GM23338 (cell line): Measurements from ENCODE around the gene TMEM128. TPM values are rescaled to one million over a fixed set of nuclear protein-coding genes. Genes with fewer than 3 reads are reported as not detected.

Experiments used
- ATAC-seq: fragments of 200-7000 bp; cut with Tn5 transposase; 3 replicates; pipeline ENCODE4 v1.9.1; 2020
- DNase-seq: peaks from one replicate; pipeline ENCODE4 v3.0.0-alpha.2; 2015; ENCODE audit warnings: low spot score
- H2AFZ ChIP-seq: fragments of 200-600 bp; sonication (generic); 2 replicates; pipeline ENCODE4 v1.8.0; 2016; ENCODE audit warnings: antibody characterized with exemption, mild to moderate bottlenecking, moderate library complexity
- H3F3A ChIP-seq: fragments of 200-600 bp; sonication (generic); replicated peaks from 2 replicates; pipeline ENCODE4 v1.8.0; 2017; ENCODE audit warnings: antibody characterized with exemption, mixed run types, low read depth
- H3K27ac ChIP-seq: fragments of 200-600 bp; sonication (generic); 2 replicates; pipeline ENCODE4 v1.6.1; 2016; ENCODE audit warnings: low read depth
- H3K27me3 ChIP-seq: fragments of 200-600 bp; sonication (generic); 2 replicates; pipeline ENCODE4 v1.8.0; 2016; ENCODE audit warnings: mild to moderate bottlenecking, mixed run types, moderate library complexity; ENCODE audit not compliant: insufficient read depth
- H3K36me3 ChIP-seq: fragments of 200-600 bp; sonication (generic); 2 replicates; pipeline ENCODE4 v1.8.0; 2016; ENCODE audit warnings: mild to moderate bottlenecking; ENCODE audit not compliant: insufficient read depth
- H3K4me1 ChIP-seq: fragments of 200-600 bp; sonication (generic); 2 replicates; pipeline ENCODE4 v1.8.0; 2016; ENCODE audit warnings: mild to moderate bottlenecking, moderate library complexity; ENCODE audit not compliant: insufficient read depth
- H3K4me2 ChIP-seq: fragments of 200-600 bp; sonication (generic); 2 replicates; pipeline ENCODE4 v1.7.1; 2017; ENCODE audit warnings: mixed run types
- H3K4me3 ChIP-seq: fragments of 200-600 bp; sonication (generic); 2 replicates; pipeline ENCODE4 v1.6.1; 2016; ENCODE audit warnings: mixed run types
- H3K79me2 ChIP-seq: fragments of 200-600 bp; sonication (generic); replicated peaks from 2 replicates; pipeline ENCODE4 v1.8.0; 2017; ENCODE audit warnings: mild to moderate bottlenecking; ENCODE audit not compliant: insufficient read depth
- H3K9me2 ChIP-seq: fragments of 200-600 bp; sonication (generic); 2 replicates; pipeline ENCODE4 v1.8.0; 2017; ENCODE audit not compliant: insufficient read depth
- H4K20me1 ChIP-seq: fragments of 200-600 bp; sonication (generic); replicated peaks from 2 replicates; pipeline ENCODE4 v1.8.0; 2017; ENCODE audit warnings: mild to moderate bottlenecking; ENCODE audit not compliant: insufficient read depth
- H3K27ac Mint-ChIP-seq: 2 replicates; pipeline ENCODE4 v1.8.0; 2020; ENCODE audit warnings: inconsistent platforms, mild to moderate bottlenecking, moderate library complexity, mixed read lengths
- H3K27me3 Mint-ChIP-seq: 3 replicates; pipeline ENCODE4 v1.8.0; 2022; ENCODE audit warnings: low read depth, mild to moderate bottlenecking, moderate library complexity, mixed read lengths, inconsistent platforms; ENCODE audit not compliant: insufficient read depth, poor library complexity
- H3K36me3 Mint-ChIP-seq: 3 replicates; pipeline ENCODE4 v1.8.0; 2021; ENCODE audit warnings: low read depth, mild to moderate bottlenecking, inconsistent platforms, moderate library complexity, mixed read lengths
- H3K4me1 Mint-ChIP-seq: 3 replicates; pipeline ENCODE4 v1.8.0; 2020; ENCODE audit warnings: mild to moderate bottlenecking, inconsistent platforms, mixed read lengths
- H3K4me3 Mint-ChIP-seq: 3 replicates; pipeline ENCODE4 v1.8.0; 2021; ENCODE audit warnings: moderate library complexity, mild to moderate bottlenecking, inconsistent platforms, mixed read lengths
- H3K9me3 Mint-ChIP-seq: 3 replicates; pipeline ENCODE4 v1.8.0; 2020; ENCODE audit warnings: moderate library complexity, mild to moderate bottlenecking, inconsistent platforms, mixed read lengths
- CREB1 ChIP-seq: fragments of 250-450 bp; sonication (Bioruptor Pico); IDR thresholded peaks from 2 replicates; pipeline ENCODE4 v1.5.0; 2020; ENCODE audit warnings: low read depth, mild to moderate bottlenecking, moderate library complexity
- EZH2 ChIP-seq: fragments of 200-600 bp; sonication (generic); IDR thresholded peaks from one replicate; pipeline ENCODE4 v1.8.0; 2017; ENCODE audit warnings: antibody characterized with exemption, mild to moderate bottlenecking, low read depth; ENCODE audit not compliant: unreplicated experiment
- EZH2phosphoT487 ChIP-seq: fragments of 200-600 bp; sonication (generic); IDR thresholded peaks from one replicate; pipeline ENCODE4 v1.8.1; 2018; ENCODE audit warnings: antibody characterized with exemption; ENCODE audit not compliant: unreplicated experiment
- JUNB ChIP-seq: IDR thresholded peaks from one replicate; pipeline ENCODE4 v1.6.1; 2016; ENCODE audit warnings: antibody characterized with exemption; ENCODE audit not compliant: unreplicated experiment
- REST ChIP-seq: IDR thresholded peaks from one replicate; pipeline ENCODE4 v1.6.1; 2018; ENCODE audit warnings: antibody characterized with exemption; ENCODE audit not compliant: unreplicated experiment
- STAT1 ChIP-seq: IDR thresholded peaks from one replicate; pipeline ENCODE4 v1.6.1; 2016; ENCODE audit warnings: antibody characterized with exemption; ENCODE audit not compliant: unreplicated experiment
- ZNF114 ChIP-seq: fragments of 250-450 bp; sonication (Bioruptor Pico); IDR thresholded peaks from 2 replicates; pipeline ENCODE4 v1.5.0; 2020; ENCODE audit warnings: mild to moderate bottlenecking, moderate library complexity
- ZNF331 ChIP-seq: fragments of 250-450 bp; sonication (Bioruptor Pico); IDR thresholded peaks from 2 replicates; pipeline ENCODE4 v1.5.0; 2020; ENCODE audit warnings: low read depth, mild to moderate bottlenecking, moderate library complexity
- ZNF462 ChIP-seq: fragments of 250-450 bp; sonication (Bioruptor Pico); IDR thresholded peaks from 2 replicates; pipeline ENCODE4 v1.5.0; 2020; ENCODE audit warnings: mild to moderate bottlenecking, moderate library complexity
- polyA plus RNA-seq: library from polyadenylated mRNA; unstranded; fragments of >200 nt; fragmentation: Nextera tagmentation; extraction: Ambion mirVana; gene quantifications from 2 replicates; pipeline ENCODE4 v1.2.1, GENCODE V29; 2016
- total RNA-seq: library from RNA; depleted of rRNA; stranded (reverse); fragments of >200 nt; shearing (Covaris generic); gene quantifications from 2 replicates; pipeline ENCODE4 v1.2.3, GENCODE V29; 2014
- TF ChIP-seq, protein P1 (sequence below), 2 experiments: fragments of 200-600 bp in 1 of 2; sonication (generic) in 1 of 2; conservative IDR thresholded peaks; 2 replicates each; pipeline versions ENCODE4 v1.5.1 to v1.6.1; 2016 to 2017; ENCODE audit warnings: antibody characterized with exemption in 2 of 2, low read depth in 2 of 2, mild to moderate bottlenecking in 2 of 2, moderate library complexity in 1 of 2

Gene TMEM128
- total and polyA plus RNA-seq, 2 experiments from 2014 or later, result 22.7 to 25.9 TPM

GRCh38 chr4:4289597-4289940, 41.5 kb upstream of the TMEM128 start:
- peaks cover 2% of the 10 kb centered on the region for H3K27me3 Mint-ChIP-seq
- DNase-seq (no peak), ATAC-seq (peak; percentile 22)
- Histone ChIP-seq H3K4me3 (peak overlapping the region; percentile 99), H3K4me1 (peaks cover 20% of the 10 kb centered on the region), H3F3A (no peaks in the 10 kb centered on the region), H4K20me1 (peaks cover 30% of the 10 kb centered on the region), H3K27ac (no peak overlapping the region), H3K27me3 (no peaks in the 10 kb centered on the region), H2AFZ (peak overlapping the region; percentile 91), H3K4me2 (peak overlapping the region; percentile 100), H3K79me2 (peaks cover 92% of the 10 kb centered on the region), H3K36me3 (peaks cover 15% of the 10 kb centered on the region), H3K9me2 (no peaks in the 10 kb centered on the region)
- H3K36me3 Mint-ChIP-seq, result peaks cover 22% of the 10 kb centered on the region
- TF ChIP-seq REST, result no peak
- TF ChIP-seq CREB1 (CRISPR knock-in tag), result no peak
- TF ChIP-seq JUNB, result no peak
- peak overlapping the region; percentile 97 for H3K4me3 Mint-ChIP-seq
- peak overlapping the region; percentile 86 for H3K27ac Mint-ChIP-seq
- no peaks in the 10 kb centered on the region for H3K9me3 Mint-ChIP-seq
- H3K4me1 Mint-ChIP-seq, result peaks cover 22% of the 10 kb centered on the region

- Histone ChIP-seq H3K36me3 (peaks cover 20% of the 10 kb centered on the region), H3K27me3 (no peaks in the 10 kb centered on the region), H3K9me2 (no peaks in the 10 kb centered on the region), H3K4me2 (peak overlapping the region; percentile 100), H3K4me1 (peaks cover 20% of the 10 kb centered on the region), H2AFZ (no peak overlapping the region), H3K27ac (no peak overlapping the region), H3F3A (no peaks in the 10 kb centered on the region), H3K4me3 (peak overlapping the region; percentile 99), H4K20me1 (peaks cover 33% of the 10 kb centered on the region), H3K79me2 (peaks cover 92% of the 10 kb centered on the region)
- peaks cover 2% of the 10 kb centered on the region for H3K27me3 Mint-ChIP-seq
- no peaks in the 10 kb centered on the region for H3K9me3 Mint-ChIP-seq
- ATAC-seq, result no peak
- peak overlapping the region; percentile 23; the same call in 1 of the 2 replicates for H3K27ac Mint-ChIP-seq
- DNase-seq, result no peak
- peak overlapping the region; percentile 97 for H3K4me3 Mint-ChIP-seq
- peaks cover 22% of the 10 kb centered on the region for H3K4me1 Mint-ChIP-seq
- H3K36me3 Mint-ChIP-seq, result peaks cover 26% of the 10 kb centered on the region
- TF ChIP-seq STAT1 (no peak), CREB1 (CRISPR knock-in tag) (no peak), ZNF331 (CRISPR knock-in tag) (no peak), JUNB (no peak), EZH2 (no peak), ZNF114 (CRISPR knock-in tag) (no peak), ZNF462 (CRISPR knock-in tag) (no peak), EZH2phosphoT487 (no peak)
- TF ChIP-seq, protein P1, sequence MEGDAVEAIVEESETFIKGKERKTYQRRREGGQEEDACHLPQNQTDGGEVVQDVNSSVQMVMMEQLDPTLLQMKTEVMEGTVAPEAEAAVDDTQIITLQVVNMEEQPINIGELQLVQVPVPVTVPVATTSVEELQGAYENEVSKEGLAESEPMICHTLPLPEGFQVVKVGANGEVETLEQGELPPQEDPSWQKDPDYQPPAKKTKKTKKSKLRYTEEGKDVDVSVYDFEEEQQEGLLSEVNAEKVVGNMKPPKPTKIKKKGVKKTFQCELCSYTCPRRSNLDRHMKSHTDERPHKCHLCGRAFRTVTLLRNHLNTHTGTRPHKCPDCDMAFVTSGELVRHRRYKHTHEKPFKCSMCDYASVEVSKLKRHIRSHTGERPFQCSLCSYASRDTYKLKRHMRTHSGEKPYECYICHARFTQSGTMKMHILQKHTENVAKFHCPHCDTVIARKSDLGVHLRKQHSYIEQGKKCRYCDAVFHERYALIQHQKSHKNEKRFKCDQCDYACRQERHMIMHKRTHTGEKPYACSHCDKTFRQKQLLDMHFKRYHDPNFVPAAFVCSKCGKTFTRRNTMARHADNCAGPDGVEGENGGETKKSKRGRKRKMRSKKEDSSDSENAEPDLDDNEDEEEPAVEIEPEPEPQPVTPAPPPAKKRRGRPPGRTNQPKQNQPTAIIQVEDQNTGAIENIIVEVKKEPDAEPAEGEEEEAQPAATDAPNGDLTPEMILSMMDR (conservative IDR thresholded peaks at IDR 0.05; ENCODE audit: low read depth in 2 of 2), result no peak
Observed at GRCh38 chr4:4289055-4289454, 41.0 kb upstream of the TMEM128 start.
